GM19238 (cell line): Measurements from ENCODE around the gene SDC4.
"Not testable (repeated sequence)": the region's sequence is repeated elsewhere in the genome, so short reads cannot be mapped to it uniquely, and the experiment has no call there.

Experiments used
- DNase-seq: peaks from one replicate; pipeline ENCODE4 v3.0.0; 2011; ENCODE audit warnings: low spot score; ENCODE audit not compliant: insufficient read length

SDC4 gene

DNA sequence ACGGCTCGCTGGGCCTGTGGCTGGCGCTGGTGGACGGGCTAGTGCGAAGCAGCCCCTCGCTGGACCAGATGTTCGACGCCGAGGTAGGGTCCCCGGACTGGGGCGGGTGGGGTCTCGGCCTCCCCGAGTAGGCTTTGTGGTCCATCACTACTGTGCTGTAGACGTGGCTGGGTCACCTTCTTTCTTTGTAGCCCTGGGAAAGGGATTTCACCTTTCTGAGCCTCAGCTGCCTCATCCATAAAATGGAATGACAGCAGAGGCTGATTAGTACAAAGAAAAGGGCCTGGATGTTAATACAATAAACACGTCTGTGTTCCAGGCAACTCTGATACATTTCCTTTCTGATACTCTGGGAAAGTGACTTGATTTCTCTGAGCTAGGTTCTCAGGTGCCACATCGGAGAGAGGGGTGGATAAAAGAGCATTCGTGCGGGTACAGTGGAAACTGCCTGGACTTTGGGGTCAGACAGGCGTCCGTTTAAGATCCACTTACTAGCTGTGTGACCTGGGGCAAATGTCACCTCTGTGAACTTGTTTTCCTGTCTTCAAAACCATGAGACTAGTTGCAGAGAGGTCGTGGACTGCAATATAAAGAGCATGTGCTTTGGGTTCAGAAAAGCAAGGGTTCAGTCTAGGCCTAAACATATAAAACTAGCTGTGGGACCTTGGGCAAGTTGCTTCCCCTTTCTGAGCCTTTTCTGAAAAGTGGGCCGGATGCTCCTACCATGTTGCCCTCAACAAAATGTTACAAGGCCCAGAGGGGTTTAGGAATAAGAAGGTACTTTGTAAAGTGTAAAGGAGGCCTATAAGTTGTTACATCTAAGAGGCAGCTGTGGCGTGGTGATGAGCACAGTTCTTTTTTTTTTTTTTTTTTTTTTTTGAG lies 15.6 kb upstream of the SDC4 start:
- DNase-seq = no peak

- DNase-seq = peak; percentile 87
These were observed 14.8 kb upstream of the SDC4 start, which contains the start of gene SYS1 for GRCh38 chr20:45362804-45363610. Gene SYS1 (plus strand): TSS chr20:45363156. CDS start chr20:45363532, 376 bp downstream.

DNA sequence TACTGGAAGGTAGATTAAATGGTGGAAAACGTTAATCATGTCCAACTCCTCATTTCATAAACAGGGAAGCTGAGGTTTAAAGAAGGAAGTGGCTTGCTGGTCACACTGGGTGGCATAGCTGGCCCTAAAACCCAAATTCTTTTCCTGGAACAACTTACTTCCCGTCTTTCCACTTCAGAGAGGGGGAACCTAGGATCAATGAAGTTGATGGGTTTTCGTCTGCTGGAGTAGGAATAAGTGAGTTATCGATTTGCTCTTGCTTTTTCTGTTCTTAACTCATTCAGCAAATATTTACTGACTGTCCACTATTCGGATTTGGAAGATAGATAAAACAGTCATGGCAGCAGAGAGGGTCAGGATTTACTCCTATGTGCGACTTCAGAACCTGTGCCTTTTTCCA lies 13.6 kb upstream of the SDC4 start:
- DNase-seq = no peak

DNA sequence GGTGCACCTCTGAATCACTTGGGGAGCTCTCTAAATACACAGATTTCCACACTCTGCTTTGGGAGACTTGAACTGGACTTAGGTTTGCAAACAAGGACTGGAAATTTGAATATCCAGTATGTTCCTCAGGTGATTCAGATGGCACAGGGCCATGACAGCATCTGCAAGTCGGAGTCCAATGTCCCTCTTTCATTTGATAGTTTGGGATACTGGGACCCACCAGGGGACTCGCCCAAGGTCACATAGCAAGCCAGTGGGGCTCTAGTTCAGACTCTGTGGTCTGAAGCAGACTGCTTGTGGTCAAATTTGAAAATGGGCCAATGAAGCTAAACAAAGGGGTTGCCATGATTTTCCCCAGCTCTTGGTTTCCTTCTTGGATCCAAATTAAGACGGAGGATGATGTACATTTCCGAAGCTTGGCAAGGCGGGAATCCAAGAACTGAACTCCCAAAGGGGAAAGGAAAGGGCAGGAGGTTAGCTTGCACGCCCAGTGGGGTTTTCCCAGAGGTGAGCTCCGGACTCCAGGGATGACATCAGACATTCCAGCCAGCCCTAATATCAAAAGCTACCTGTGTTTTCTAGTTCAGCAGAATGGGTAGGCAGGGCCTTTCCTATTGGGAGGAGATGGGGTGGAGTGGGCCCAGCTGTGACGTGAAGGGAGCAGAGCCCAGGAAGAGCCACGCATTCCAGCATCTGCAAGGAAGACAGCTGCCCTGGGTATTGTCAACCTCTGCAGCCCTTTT lies 11.4 kb upstream of the SDC4 start:
- no peak for DNase-seq

- DNase-seq = no peak
These were observed 10.8 kb upstream of the SDC4 start for GRCh38 chr20:45359069-45359405.

GRCh38 chr20:45358282-45359068 lies 10.3 kb upstream of the SDC4 start:
- DNase-seq = no peak

DNA sequence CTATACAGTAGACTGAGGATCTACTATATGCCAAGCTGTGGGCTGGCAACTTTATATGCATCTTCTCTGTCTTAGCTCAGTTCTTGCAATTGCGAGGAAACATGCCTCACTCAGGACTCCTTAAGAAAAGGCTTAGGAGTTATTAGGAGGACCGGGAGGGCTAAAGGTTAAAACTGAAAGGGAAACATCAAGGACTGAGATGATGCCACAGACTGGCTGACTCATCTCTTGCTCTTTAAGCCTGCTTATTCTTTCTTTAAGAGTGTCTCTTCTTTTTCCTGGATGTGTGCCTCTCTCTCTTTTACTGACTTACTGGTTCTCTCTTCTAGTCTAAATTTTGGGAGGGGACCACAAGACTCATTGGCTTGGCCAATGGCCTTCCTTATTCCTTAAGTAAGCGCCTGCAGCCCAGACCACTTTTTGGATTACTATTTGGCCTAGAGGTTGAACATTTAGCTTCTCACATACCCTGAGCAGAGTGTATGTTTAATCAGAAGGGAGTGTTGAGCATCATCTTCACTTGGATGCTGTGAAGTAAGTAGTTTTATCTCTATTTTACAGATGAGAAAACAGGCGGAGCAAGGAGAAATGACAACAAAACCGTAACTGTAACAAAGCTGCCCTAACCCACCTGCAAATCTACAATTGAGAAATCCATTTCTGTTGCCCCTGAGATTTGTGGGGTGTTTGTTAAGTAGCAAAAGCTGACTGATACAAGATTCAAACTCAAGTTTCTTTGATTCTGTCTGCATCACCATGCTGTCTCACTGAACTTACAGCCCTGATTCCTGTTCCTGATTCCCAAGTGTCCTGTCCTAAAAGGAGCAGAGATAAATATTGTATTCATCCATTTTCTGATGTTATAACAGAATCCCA lies 7.2 kb upstream of the SDC4 start:
- no peak for DNase-seq

GRCh38 chr20:45354423-45355208 lies 6.4 kb upstream of the SDC4 start:
- DNase-seq = no peak

GRCh38 chr20:45353746-45354145 lies 5.5 kb upstream of the SDC4 start:
- no peak for DNase-seq

- DNase-seq = no peak
These were observed 4.5 kb upstream of the SDC4 start for GRCh38 chr20:45352729-45353128.

DNA sequence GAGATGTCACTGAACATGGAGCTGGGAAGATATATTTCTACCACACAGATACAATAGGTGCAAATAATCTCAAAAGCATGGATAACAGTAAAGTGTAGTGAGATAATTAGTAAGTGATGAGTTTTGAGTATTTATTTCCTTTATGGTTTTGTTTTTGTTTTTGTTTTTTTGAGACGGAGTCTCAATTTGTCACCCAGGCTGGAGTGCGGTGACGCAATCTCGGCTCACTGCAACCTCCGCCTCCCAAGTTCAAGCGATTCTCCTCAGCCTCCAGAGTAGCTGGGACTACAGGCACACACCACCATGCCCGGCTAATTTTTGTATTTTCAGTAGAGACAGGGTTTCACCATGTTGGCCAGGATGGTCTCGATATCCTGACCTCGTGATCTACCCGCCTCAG lies 2.6 kb upstream of the SDC4 start:
- not testable (repeated sequence) for DNase-seq

GRCh38 chr20:45350217-45350616 lies 2.0 kb upstream of the SDC4 start:
- no peak for DNase-seq

- DNase-seq = no peak
These were observed 808 bp downstream of the SDC4 start for GRCh38 chr20:45347297-45347935.

DNA sequence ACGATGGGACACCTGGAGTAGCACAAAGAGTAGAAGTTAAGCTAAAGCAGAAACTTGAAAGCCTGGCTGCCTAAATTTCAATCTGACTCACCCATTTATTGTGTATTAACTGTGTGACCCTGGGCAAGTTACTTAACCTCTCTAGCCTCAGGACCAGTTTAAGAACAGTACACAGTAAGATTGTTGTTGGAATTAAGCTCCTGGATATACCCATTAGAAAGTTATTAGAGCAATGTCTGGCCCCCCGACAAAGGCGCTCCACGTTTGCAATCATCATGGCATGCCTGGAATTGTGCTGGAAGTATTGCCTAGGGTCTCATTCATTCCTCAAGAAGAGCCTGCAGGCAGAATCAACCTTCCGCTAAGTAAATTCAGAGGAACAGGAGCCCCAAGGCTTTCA lies 1.4 kb downstream of the SDC4 start:
- DNase-seq = no peak

DNA sequence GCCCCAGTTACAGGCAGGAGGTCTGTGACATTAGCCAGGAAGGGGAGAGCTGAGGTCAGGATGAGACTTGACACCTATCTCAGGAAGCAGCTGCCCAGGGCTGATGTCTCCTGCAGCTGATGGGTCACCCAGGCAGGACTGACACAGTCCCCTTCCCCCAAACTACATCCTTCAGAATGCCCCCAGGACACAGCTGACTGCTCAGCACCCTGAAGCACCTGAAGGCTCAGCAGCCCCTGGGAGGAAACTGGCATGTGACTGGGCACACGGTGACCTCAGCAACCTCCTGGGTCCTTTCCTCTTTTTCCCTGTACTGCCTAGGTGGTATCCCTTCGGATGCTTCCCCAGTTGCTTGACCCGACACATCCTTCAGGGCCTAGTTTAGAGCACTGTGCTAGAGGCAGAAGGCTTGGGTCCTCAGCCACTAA lies 1.9 kb downstream of the SDC4 start:
- no peak for DNase-seq

DNA sequence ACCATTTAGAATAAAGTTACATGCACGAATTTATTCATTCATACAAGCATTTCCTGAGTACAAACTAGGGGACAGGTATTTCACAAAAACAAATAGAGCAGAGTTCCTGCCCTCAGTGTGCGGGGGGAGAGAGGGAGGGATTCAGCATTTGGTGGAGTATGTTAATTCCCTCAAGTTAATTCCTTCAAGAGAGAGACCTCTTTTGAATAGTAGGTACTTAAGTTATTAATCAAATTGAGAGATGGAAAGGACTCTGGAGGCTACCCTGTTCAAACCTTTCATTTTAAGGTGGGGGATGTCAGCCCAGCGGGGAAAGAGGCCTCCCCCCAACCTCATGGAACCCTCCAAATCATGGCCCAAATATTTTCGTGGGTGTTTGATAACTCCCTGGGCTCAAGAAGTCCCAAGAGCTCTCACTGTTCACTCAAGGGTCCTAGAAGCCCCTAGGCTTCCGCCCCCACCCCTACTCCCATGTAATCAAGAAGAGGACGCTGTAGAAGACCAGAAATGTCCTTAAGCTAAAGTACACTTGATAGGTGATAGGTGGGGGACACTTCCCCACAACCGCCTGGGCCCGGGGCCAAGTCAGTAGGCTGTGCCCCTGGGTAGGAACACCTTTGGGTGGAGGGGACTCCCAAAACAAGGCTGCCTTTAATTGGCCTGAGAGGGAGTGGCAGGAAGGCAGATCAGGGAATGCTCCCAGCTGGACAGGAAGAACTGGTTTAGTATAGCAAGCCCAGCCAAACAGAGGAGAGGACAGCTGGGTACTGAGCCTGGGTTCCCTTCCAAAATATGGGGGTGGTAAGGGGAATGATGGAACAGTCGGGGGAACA lies 2.9 kb downstream of the SDC4 start:
- no peak for DNase-seq

DNA sequence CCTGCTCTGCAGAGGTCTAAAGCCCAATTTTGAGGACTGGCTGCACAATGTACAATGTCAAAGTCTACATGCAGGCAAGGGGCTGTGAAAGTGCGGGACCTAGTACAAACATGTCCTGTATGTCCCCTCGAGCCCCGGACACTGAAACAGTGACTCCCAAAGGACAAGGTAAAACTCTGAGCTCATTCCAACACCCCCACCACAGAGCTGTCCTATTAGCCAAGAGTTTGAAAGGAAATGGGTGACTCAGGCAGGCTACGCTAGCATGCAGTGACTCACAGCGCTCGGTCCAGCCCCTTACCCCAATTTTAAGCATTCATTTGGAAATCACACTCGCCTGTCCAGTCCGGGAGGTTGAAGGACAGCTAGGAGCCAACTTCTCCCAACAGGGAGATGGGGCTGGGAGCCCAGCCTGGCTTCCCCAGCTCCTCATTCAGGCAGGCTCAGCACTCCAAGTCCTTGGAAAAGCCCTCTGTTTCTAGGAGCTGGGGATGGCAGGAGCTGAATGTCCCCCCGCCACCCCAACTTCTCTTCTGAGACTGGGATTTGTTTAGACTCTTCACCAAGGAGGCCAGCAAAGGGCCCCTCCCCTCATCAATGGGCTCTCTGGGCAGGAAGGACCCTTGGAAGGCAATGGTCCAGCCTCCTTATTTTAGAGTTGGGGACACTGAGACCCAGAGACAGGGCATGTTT lies 3.9 kb downstream of the SDC4 start:
- DNase-seq = no peak
